Mesendoderm (in vitro differentiated cells): Measurements from ENCODE around the gene KITLG.

Experiments used
- DNase-seq: peaks from one replicate; pipeline ENCODE4 v3.0.0; 2013
- H2AK5ac ChIP-seq: 2 replicates; pipeline ENCODE4 v1.6.1; 2013; ENCODE audit warnings: low read length, inconsistent platforms
- H2BK120ac ChIP-seq: 2 replicates; pipeline ENCODE4 v1.6.1; 2013; ENCODE audit warnings: low read depth, mild to moderate bottlenecking, low read length, moderate library complexity, mixed read lengths
- H2BK15ac ChIP-seq: replicated peaks from 2 replicates; pipeline ENCODE4 v1.6.1; 2013; ENCODE audit warnings: low read depth, mild to moderate bottlenecking, moderate library complexity
- H2BK5ac ChIP-seq: 2 replicates; pipeline ENCODE4 v1.6.1; 2013; ENCODE audit warnings: low read length, inconsistent platforms
- H3K18ac ChIP-seq: 2 replicates; pipeline ENCODE4 v1.6.1; 2013; ENCODE audit warnings: mild to moderate bottlenecking, low read length, mixed read lengths
- H3K23ac ChIP-seq: one replicate; pipeline ENCODE4 v1.6.1; 2013; ENCODE audit warnings: low read length
- H3K27ac ChIP-seq: 2 replicates; pipeline ENCODE4 v1.5.1; 2013; ENCODE audit warnings: low read depth, mild to moderate bottlenecking, inconsistent platforms, low read length, moderate library complexity
- H3K27me3 ChIP-seq: 2 replicates; pipeline ENCODE4 v1.6.1; 2013; ENCODE audit warnings: low read length, control low read depth, mild to moderate bottlenecking, inconsistent platforms; ENCODE audit not compliant: insufficient read depth, poor library complexity
- H3K36me3 ChIP-seq: 2 replicates; pipeline ENCODE4 v1.6.1; 2013; ENCODE audit warnings: low read length, inconsistent platforms; ENCODE audit not compliant: control insufficient read depth, insufficient read depth
- H3K4ac ChIP-seq: one replicate; pipeline ENCODE4 v1.6.1; 2013; ENCODE audit warnings: low read depth, mild to moderate bottlenecking, low read length, moderate library complexity
- H3K4me1 ChIP-seq: 2 replicates; pipeline ENCODE4 v1.6.1; 2013; ENCODE audit warnings: low read depth, low read length, inconsistent platforms; ENCODE audit not compliant: control insufficient read depth
- H3K4me2 ChIP-seq: 2 replicates; pipeline ENCODE4 v1.6.1; 2013; ENCODE audit warnings: low read length
- H3K4me3 ChIP-seq: 2 replicates; pipeline ENCODE4 v1.5.1; 2013; ENCODE audit warnings: mild to moderate bottlenecking, low read length
- H3K56ac ChIP-seq: one replicate; pipeline ENCODE4 v1.6.1; 2013; ENCODE audit warnings: low read length
- H3K79me1 ChIP-seq: 2 replicates; pipeline ENCODE4 v1.6.1; 2013; ENCODE audit warnings: low read length, inconsistent platforms
- H3K79me2 ChIP-seq: 2 replicates; pipeline ENCODE4 v1.6.1; 2013; ENCODE audit warnings: mild to moderate bottlenecking, low read length; ENCODE audit not compliant: control insufficient read depth, insufficient read depth
- H3K9ac ChIP-seq: 2 replicates; pipeline ENCODE4 v1.6.1; 2013; ENCODE audit warnings: low read length, inconsistent platforms
- H4K5ac ChIP-seq: one replicate; pipeline ENCODE4 v1.6.1; 2013; ENCODE audit warnings: low read length
- H4K8ac ChIP-seq: one replicate; pipeline ENCODE4 v1.6.1; 2013; ENCODE audit warnings: low read depth, mild to moderate bottlenecking, control low read depth, low read length, moderate library complexity
- WGBS: extraction: QIAGEN DNeasy Blood & Tissue Kit; methylation state at CpG from one replicate; pipeline ENCODE4 v1.1.7; 2013; ENCODE audit warnings: low lambda C conversion rate, missing lambda C conversion rate; ENCODE audit not compliant: insufficient coverage; ENCODE audit errors: extremely low coverage; 5-methylcytosine and 5-hydroxymethylcytosine counted together

Gene KITLG

GRCh38 chr12:88496891-88497371, 83.3 kb downstream of the KITLG start:
- H4K5ac ChIP-seq = no peak overlapping the region
- no peak overlapping the region for H3K27ac ChIP-seq
- no peak overlapping the region for H3K4ac ChIP-seq
- no peak overlapping the region for H3K56ac ChIP-seq
- H3K79me1 ChIP-seq = no peaks in the 10 kb centered on the region
- no peak overlapping the region for H3K4me3 ChIP-seq
- no peak overlapping the region for H2BK15ac ChIP-seq
- H3K79me2 ChIP-seq = no peaks in the 10 kb centered on the region
- no peak overlapping the region for H3K4me2 ChIP-seq
- H2BK5ac ChIP-seq = no peak overlapping the region
- H3K23ac ChIP-seq = no peak overlapping the region
- H3K9ac ChIP-seq = no peak overlapping the region
- no peaks in the 10 kb centered on the region for H3K4me1 ChIP-seq
- DNase-seq = no peak
- no peak overlapping the region for H2BK120ac ChIP-seq
- H3K27me3 ChIP-seq = no peaks in the 10 kb centered on the region
- no peak overlapping the region for H2AK5ac ChIP-seq
- no peak overlapping the region for H3K18ac ChIP-seq
- H4K8ac ChIP-seq = no peak overlapping the region
- no CpG with 5 or more reads among the region's 3 CpGs for WGBS
- no peaks in the 10 kb centered on the region for H3K36me3 ChIP-seq

GRCh38 chr12:88496429-88496828, 83.8 kb downstream of the KITLG start:
- Histone ChIP-seq H3K79me1 (no peaks in the 10 kb centered on the region), H3K79me2 (no peaks in the 10 kb centered on the region), H3K4ac (no peak overlapping the region), H3K56ac (no peak overlapping the region), H4K8ac (no peak overlapping the region), H2BK15ac (no peak overlapping the region), H3K4me3 (no peak overlapping the region), H3K4me2 (no peak overlapping the region), H2AK5ac (no peak overlapping the region), H3K23ac (no peak overlapping the region), H3K27ac (no peak overlapping the region), H3K9ac (no peak overlapping the region), H3K36me3 (no peaks in the 10 kb centered on the region), H4K5ac (no peak overlapping the region), H2BK120ac (no peak overlapping the region), H3K4me1 (no peaks in the 10 kb centered on the region), H3K27me3 (no peaks in the 10 kb centered on the region), H2BK5ac (no peak overlapping the region), H3K18ac (no peak overlapping the region)
- WGBS = no CpG with 5 or more reads among the region's 3 CpGs
- DNase-seq = no peak

- H3K18ac ChIP-seq = no peak overlapping the region
- no peaks in the 10 kb centered on the region for H3K79me2 ChIP-seq
- H3K4ac ChIP-seq = no peak overlapping the region
- no peak for DNase-seq
- H3K79me1 ChIP-seq = no peaks in the 10 kb centered on the region
- no peak overlapping the region for H2BK5ac ChIP-seq
- H4K8ac ChIP-seq = no peak overlapping the region
- no peak overlapping the region for H2AK5ac ChIP-seq
- H3K4me3 ChIP-seq = no peak overlapping the region
- H3K36me3 ChIP-seq = no peaks in the 10 kb centered on the region
- H2BK15ac ChIP-seq = no peak overlapping the region
- no peak overlapping the region for H3K9ac ChIP-seq
- H3K23ac ChIP-seq = no peak overlapping the region
- no peaks in the 10 kb centered on the region for H3K27me3 ChIP-seq
- H3K4me1 ChIP-seq = no peaks in the 10 kb centered on the region
- no peak overlapping the region for H4K5ac ChIP-seq
- no peak overlapping the region for H3K27ac ChIP-seq
- H3K56ac ChIP-seq = no peak overlapping the region
- H3K4me2 ChIP-seq = no peak overlapping the region
- no peak overlapping the region for H2BK120ac ChIP-seq
- WGBS = 100% methylated on average over 1 of the region's 1 CpG
Measured at GRCh38 chr12:88495031-88495430, 85.2 kb downstream of the KITLG start.

- no peak overlapping the region for H2BK15ac ChIP-seq
- H3K4me1 ChIP-seq = no peaks in the 10 kb centered on the region
- H4K8ac ChIP-seq = no peak overlapping the region
- H3K18ac ChIP-seq = no peak overlapping the region
- no peak overlapping the region for H3K56ac ChIP-seq
- no peak overlapping the region for H3K23ac ChIP-seq
- no peak overlapping the region for H3K27ac ChIP-seq
- H3K27me3 ChIP-seq = no peaks in the 10 kb centered on the region
- no peak overlapping the region for H4K5ac ChIP-seq
- H3K4me3 ChIP-seq = no peak overlapping the region
- no peak overlapping the region for H2BK120ac ChIP-seq
- no peak overlapping the region for H3K4ac ChIP-seq
- H3K79me2 ChIP-seq = no peaks in the 10 kb centered on the region
- no peak overlapping the region for H3K9ac ChIP-seq
- H3K4me2 ChIP-seq = no peak overlapping the region
- no peaks in the 10 kb centered on the region for H3K79me1 ChIP-seq
- DNase-seq = no peak
- no peak overlapping the region for H2BK5ac ChIP-seq
- no peaks in the 10 kb centered on the region for H3K36me3 ChIP-seq
- no peak overlapping the region for H2AK5ac ChIP-seq
- WGBS = no CpG with 5 or more reads among the region's 1 CpG
Measured at GRCh38 chr12:88494520-88494919, 85.8 kb downstream of the KITLG start.

GRCh38 chr12:88493636-88494035, 86.6 kb downstream of the KITLG start:
- no peak overlapping the region for H3K9ac ChIP-seq

GRCh38 chr12:88490425-88490824, 89.8 kb downstream of the KITLG start:
- no peak for DNase-seq
- Histone ChIP-seq H3K4me3 (no peak overlapping the region), H2BK15ac (no peak overlapping the region), H3K56ac (no peak overlapping the region), H3K18ac (no peak overlapping the region), H4K5ac (no peak overlapping the region), H3K79me2 (no peaks in the 10 kb centered on the region), H3K36me3 (no peaks in the 10 kb centered on the region), H3K4ac (no peak overlapping the region), H3K9ac (no peak overlapping the region), H2BK5ac (no peak overlapping the region), H3K79me1 (no peaks in the 10 kb centered on the region), H3K4me2 (no peak overlapping the region), H3K27ac (no peak overlapping the region), H3K27me3 (no peaks in the 10 kb centered on the region), H3K4me1 (no peaks in the 10 kb centered on the region), H2AK5ac (no peak overlapping the region), H4K8ac (no peak overlapping the region), H2BK120ac (no peak overlapping the region), H3K23ac (no peak overlapping the region)
- no CpG with 5 or more reads among the region's 2 CpGs for WGBS

More at GRCh38 chr12:88493636-88494035, 86.6 kb downstream of the KITLG start:
- no CpG with 5 or more reads among the region's 2 CpGs for WGBS
- Histone ChIP-seq H3K4me1 (no peaks in the 10 kb centered on the region), H2BK15ac (no peak overlapping the region), H3K56ac (no peak overlapping the region), H3K36me3 (no peaks in the 10 kb centered on the region), H3K79me1 (no peaks in the 10 kb centered on the region), H3K27me3 (no peaks in the 10 kb centered on the region), H2BK5ac (no peak overlapping the region), H3K4me2 (no peak overlapping the region), H4K8ac (no peak overlapping the region), H3K4ac (no peak overlapping the region), H3K23ac (no peak overlapping the region), H3K4me3 (no peak overlapping the region), H2AK5ac (no peak overlapping the region), H2BK120ac (no peak overlapping the region), H3K18ac (no peak overlapping the region), H3K79me2 (no peaks in the 10 kb centered on the region), H3K27ac (no peak overlapping the region), H4K5ac (no peak overlapping the region)
- no peak for DNase-seq
